ENCODE measurements around the gene DISP2. TPM values are rescaled to one million over a fixed set of nuclear protein-coding genes. Genes with fewer than 3 reads are reported as not detected.

Gene DISP2
- total RNA-seq, 2 donors from 2014 or later = 0.04 to 0.40 TPM

GRCh38 chr15:40364251-40364650, 6.2 kb downstream of the DISP2 start:
- H3K9me3 ChIP-seq (ENCODE audit: control insufficient read depth, low read length) = no peaks in the 10 kb centered on the region
- TF ChIP-seq CTCF (conservative IDR thresholded peaks at IDR 0.05) = no peak
- WGBS, 2 experiments (ENCODE audit: insufficient coverage in 1 of 2, insufficient read length in 1 of 2) = 76 to 89% methylated on average over 5 to 6 of the region's 6 CpGs
- H3K27me3 ChIP-seq (ENCODE audit: control insufficient read depth, insufficient read depth, low read length, poor library complexity, severe bottlenecking) = peaks cover 65% of the 10 kb centered on the region
- no peak overlapping the region for H3K27ac Mint-ChIP-seq
- no peak overlapping the region for H3K27ac ChIP-seq (ENCODE audit: low read depth, low read length)
- H3K4me3 Mint-ChIP-seq = no peak overlapping the region
- H3K9me3 Mint-ChIP-seq = no peaks in the 10 kb centered on the region
- no peak overlapping the region for H3K9ac ChIP-seq (ENCODE audit: extremely low read depth, low read length, poor library complexity, severe bottlenecking)
- peak; percentile 36 for DNase-seq
- no peaks in the 10 kb centered on the region for H3K36me3 Mint-ChIP-seq (ENCODE audit: low read depth)
- no peak overlapping the region for H3K4me3 ChIP-seq (ENCODE audit: low read length)
- H3K27me3 Mint-ChIP-seq (ENCODE audit: insufficient read depth) = peaks cover 70% of the 10 kb centered on the region
- no peaks in the 10 kb centered on the region for H3K36me3 ChIP-seq (ENCODE audit: control insufficient read depth, insufficient read depth, low read length)
- no peaks in the 10 kb centered on the region for H3K4me1 ChIP-seq (ENCODE audit: control insufficient read depth, insufficient read depth, low read length)
- no peaks in the 10 kb centered on the region for H3K4me1 Mint-ChIP-seq

DNA sequence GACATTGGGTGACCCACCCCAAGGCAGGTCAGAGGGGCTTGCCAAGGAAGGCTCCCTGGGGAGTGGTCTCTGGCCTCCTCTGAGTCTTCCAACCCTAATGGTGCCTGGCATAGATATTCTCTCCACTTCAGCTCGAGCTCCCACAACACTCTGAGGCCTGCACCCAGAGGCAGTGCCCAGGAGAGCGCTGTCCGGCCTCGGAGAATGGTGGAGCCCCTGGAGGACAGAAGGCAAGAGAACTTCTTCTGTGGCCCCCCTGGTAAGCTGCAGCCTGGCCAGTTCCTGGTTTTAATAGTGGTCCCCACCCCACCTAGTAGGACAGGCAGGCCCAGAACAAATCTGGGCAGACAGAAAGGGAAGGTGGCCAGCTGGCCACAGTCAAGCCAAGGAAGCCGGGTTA, 7.0 kb downstream of the DISP2 start:
- no peak overlapping the region for H3K27ac ChIP-seq (ENCODE audit: low read depth, low read length)
- Mint-ChIP-seq H3K4me3 (no peak overlapping the region), H3K4me1 (no peaks in the 10 kb centered on the region), H3K27me3 (ENCODE audit: insufficient read depth) (peaks cover 69% of the 10 kb centered on the region), H3K36me3 (ENCODE audit: low read depth) (no peaks in the 10 kb centered on the region), H3K27ac (no peak overlapping the region), H3K9me3 (no peaks in the 10 kb centered on the region)
- no peaks in the 10 kb centered on the region for H3K36me3 ChIP-seq (ENCODE audit: control insufficient read depth, insufficient read depth, low read length)
- peak; percentile 26 for DNase-seq
- TF ChIP-seq CTCF (conservative IDR thresholded peaks at IDR 0.05) = no peak
- no peak overlapping the region for H3K9ac ChIP-seq (ENCODE audit: extremely low read depth, low read length, poor library complexity, severe bottlenecking)
- no peaks in the 10 kb centered on the region for H3K4me1 ChIP-seq (ENCODE audit: control insufficient read depth, insufficient read depth, low read length)
- H3K9me3 ChIP-seq (ENCODE audit: control insufficient read depth, low read length) = no peaks in the 10 kb centered on the region
- H3K4me3 ChIP-seq (ENCODE audit: low read length) = no peak overlapping the region
- peaks cover 65% of the 10 kb centered on the region for H3K27me3 ChIP-seq (ENCODE audit: control insufficient read depth, insufficient read depth, low read length, poor library complexity, severe bottlenecking)
- WGBS, 2 experiments (ENCODE audit: insufficient coverage in 1 of 2, insufficient read length in 1 of 2) = 91 to 100% methylated on average over 3 to 5 of the region's 5 CpGs

DNA sequence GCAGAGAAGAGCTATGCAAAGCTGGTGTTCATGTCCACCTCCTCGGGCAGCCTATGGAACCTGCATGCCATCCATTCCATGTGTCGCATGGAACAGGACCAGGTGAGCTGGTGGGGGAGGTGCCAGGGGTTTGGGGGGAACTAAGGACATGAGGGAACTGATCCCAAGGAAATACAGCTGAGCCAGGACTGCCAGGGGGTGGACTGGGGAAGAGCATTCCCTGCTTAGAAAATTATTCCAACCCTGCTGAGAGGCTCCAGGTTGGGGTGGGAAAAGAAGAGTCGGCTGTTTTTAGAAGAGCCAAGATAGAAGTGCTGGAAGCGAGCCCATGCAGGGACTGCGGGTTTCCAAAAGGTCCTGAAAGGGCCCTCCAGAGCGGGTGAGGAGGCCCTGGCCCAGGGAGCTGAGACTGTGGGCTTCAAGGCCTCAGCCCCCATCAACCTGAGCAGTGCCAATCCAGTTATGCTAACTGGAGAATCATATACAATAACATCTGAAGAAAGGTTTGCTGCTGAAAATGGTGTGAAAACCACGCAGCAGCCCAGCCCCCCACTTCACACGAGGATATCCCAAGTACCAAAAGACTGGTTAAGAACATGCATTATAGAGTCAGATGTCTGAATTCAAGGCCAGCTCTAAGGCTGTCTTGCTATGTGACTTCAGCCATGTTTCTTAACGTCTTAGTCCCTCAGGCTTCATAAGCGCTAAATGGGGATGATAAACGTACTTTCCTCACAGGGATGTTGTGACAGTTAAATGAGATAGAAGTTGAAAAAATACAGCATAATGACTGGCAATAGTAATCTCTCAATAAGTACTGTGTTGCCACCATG, 7.8 kb downstream of the DISP2 start:
- no peaks in the 10 kb centered on the region for H3K36me3 ChIP-seq (ENCODE audit: control insufficient read depth, insufficient read depth, low read length)
- 88 to 90% methylated on average over 9 to 11 of the region's 11 CpGs for WGBS, 2 experiments (ENCODE audit: insufficient coverage in 1 of 2, insufficient read length in 1 of 2)
- Mint-ChIP-seq H3K4me3 (no peak overlapping the region), H3K27me3 (ENCODE audit: insufficient read depth) (peaks cover 68% of the 10 kb centered on the region), H3K27ac (no peak overlapping the region), H3K4me1 (no peaks in the 10 kb centered on the region), H3K9me3 (no peaks in the 10 kb centered on the region), H3K36me3 (ENCODE audit: low read depth) (no peaks in the 10 kb centered on the region)
- H3K9ac ChIP-seq (ENCODE audit: extremely low read depth, low read length, poor library complexity, severe bottlenecking) = no peak overlapping the region
- no peak for TF ChIP-seq CTCF (conservative IDR thresholded peaks at IDR 0.05)
- H3K27ac ChIP-seq (ENCODE audit: low read depth, low read length) = no peak overlapping the region
- peaks cover 60% of the 10 kb centered on the region for H3K27me3 ChIP-seq (ENCODE audit: control insufficient read depth, insufficient read depth, low read length, poor library complexity, severe bottlenecking)
- H3K4me3 ChIP-seq (ENCODE audit: low read length) = no peak overlapping the region
- H3K9me3 ChIP-seq (ENCODE audit: control insufficient read depth, low read length) = no peaks in the 10 kb centered on the region
- DNase-seq = peak; percentile 37
- no peaks in the 10 kb centered on the region for H3K4me1 ChIP-seq (ENCODE audit: control insufficient read depth, insufficient read depth, low read length)

Data from endodermal cell (in vitro differentiated cells).